ENCODE measurements around the gene ARPC1A.
"Not testable (repeated sequence)": the region's sequence is repeated elsewhere in the genome, so short reads cannot be mapped to it uniquely, and the experiment has no call there.

Gene ARPC1A

DNA sequence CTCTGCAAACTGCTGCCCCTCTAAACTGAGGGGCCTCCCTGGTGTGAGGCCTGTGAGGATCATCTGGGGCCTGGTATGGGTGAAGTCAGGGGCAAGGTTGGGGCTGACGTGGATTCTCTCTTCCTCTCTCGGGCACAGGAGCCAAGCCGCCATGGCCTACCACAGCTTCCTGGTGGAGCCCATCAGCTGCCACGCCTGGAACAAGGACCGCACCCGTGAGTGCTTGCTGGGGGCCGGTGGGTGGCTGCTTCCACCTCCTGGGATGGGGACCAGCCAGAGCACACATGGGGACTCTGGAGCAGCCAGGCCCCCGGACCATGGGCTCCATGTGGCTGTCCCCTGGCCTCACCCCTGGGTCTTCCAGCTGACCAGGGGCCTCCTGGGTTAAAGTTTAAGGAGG, 59.9 kb downstream of the ARPC1A start:
- Histone ChIP-seq H3K4me3 (ENCODE audit: insufficient read length, low read depth) (no peak overlapping the region), H3K27me3 (ENCODE audit: insufficient read depth, insufficient read length) (no peaks in the 10 kb centered on the region), H3K4me1 (ENCODE audit: insufficient read depth, insufficient read length) (peaks cover 4% of the 10 kb centered on the region), H3K36me3 (ENCODE audit: insufficient read depth, insufficient read length, low read length) (peaks cover 71% of the 10 kb centered on the region), H3K9me3 (ENCODE audit: insufficient read depth, low read length) (no peaks in the 10 kb centered on the region), H3K9ac (ENCODE audit: insufficient read length, low read depth) (no peak overlapping the region)
- no peak for TF ChIP-seq SUZ12 (IDR thresholded peaks at IDR 0.05; ENCODE audit: extremely low read depth, insufficient read depth, insufficient read length)
- TF ChIP-seq ZNF274 (IDR thresholded peaks at IDR 0.05; ENCODE audit: low read depth, low read length), result no peak
- no peak for TF ChIP-seq YY1 (IDR thresholded peaks at IDR 0.05; ENCODE audit: insufficient read depth, insufficient read length)
- no peak for DNase-seq (ENCODE audit: low read depth, low spot score)

DNA sequence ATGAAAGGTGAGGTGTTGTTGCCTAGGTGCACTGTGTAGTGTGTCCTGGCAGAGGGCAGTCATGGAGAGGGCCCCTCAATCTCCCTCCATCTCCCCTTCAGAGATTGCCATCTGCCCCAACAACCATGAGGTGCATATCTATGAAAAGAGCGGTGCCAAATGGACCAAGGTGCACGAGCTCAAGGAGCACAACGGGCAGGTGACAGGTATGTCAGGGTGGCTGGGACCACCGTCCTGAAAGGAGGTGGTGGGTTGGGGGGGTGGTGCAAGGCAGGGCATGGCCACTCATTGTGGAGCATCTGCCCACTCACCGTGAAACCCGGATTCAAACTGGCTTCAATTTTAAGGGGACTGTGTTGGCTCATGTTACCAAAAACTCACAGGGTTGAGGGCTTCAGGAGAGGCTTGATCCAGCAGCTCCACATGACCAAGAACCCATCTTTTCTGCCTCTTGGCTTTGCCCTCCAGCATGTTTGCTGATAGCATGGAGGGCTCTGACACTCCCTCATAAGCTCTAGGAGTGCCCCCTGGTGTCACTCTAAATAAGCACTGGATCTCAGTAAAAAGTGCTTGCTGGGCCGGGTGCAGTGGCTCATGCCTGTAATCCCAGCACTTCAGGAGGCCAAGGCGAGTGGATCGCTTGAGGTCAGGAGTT, 61.0 kb downstream of the ARPC1A start:
- Histone ChIP-seq H3K9me3 (ENCODE audit: insufficient read depth, low read length) (no peaks in the 10 kb centered on the region), H3K4me1 (ENCODE audit: insufficient read depth, insufficient read length) (no peaks in the 10 kb centered on the region), H3K27me3 (ENCODE audit: insufficient read depth, insufficient read length) (no peaks in the 10 kb centered on the region), H3K36me3 (ENCODE audit: insufficient read depth, insufficient read length, low read length) (peaks cover 70% of the 10 kb centered on the region), H3K4me3 (ENCODE audit: insufficient read length, low read depth) (no peak overlapping the region), H3K9ac (ENCODE audit: insufficient read length, low read depth) (no peak overlapping the region)
- DNase-seq (ENCODE audit: low read depth, low spot score), result no peak
- TF ChIP-seq SUZ12 (IDR thresholded peaks at IDR 0.05; ENCODE audit: extremely low read depth, insufficient read depth, insufficient read length) (no peak), YY1 (IDR thresholded peaks at IDR 0.05; ENCODE audit: insufficient read depth, insufficient read length) (no peak), ZNF274 (IDR thresholded peaks at IDR 0.05; ENCODE audit: low read depth, low read length) (no peak)

DNA sequence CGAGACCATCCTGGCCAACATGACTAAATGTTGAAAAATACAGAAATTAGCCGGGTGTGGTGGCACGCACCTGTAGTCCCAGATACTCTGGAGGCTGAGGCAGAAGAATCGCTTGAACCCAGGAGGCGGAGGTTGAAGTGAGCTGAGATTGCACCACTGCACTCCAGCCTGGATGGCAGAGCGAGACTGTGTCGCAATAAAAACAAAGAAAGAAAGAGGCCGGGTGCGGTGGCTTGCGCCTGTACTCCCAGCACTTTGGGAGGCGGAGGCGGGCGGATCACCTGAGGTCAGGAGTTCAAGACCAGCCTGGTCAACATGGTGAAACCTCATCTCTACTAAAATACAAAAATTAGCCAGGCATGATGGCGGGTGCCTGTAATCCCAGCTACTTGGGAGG, 61.5 kb downstream of the ARPC1A start:
- not testable (repeated sequence) for DNase-seq (ENCODE audit: low read depth, low spot score); H3K4me3 ChIP-seq (ENCODE audit: insufficient read length, low read depth); H3K9me3 ChIP-seq (ENCODE audit: insufficient read depth, low read length); H3K9ac ChIP-seq (ENCODE audit: insufficient read length, low read depth); H3K4me1 ChIP-seq (ENCODE audit: insufficient read depth, insufficient read length); H3K27me3 ChIP-seq (ENCODE audit: insufficient read depth, insufficient read length)
- peaks cover 73% of the 10 kb centered on the region for H3K36me3 ChIP-seq (ENCODE audit: insufficient read depth, insufficient read length, low read length)

DNA sequence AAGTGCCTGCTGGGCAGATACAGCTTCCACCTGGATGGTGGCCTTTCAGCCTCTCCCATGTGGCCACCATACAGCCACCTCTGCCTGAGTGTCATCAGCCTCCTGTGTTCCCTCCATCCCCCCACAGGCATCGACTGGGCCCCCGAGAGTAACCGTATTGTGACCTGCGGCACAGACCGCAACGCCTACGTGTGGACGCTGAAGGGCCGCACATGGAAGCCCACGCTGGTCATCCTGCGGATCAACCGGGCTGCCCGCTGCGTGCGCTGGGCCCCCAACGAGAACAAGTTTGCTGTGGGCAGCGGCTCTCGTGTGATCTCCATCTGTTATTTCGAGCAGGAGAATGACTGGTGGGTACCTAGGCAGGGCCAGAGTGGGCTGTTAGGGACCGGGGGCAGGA, 62.2 kb downstream of the ARPC1A start:
- Histone ChIP-seq H3K4me1 (ENCODE audit: insufficient read depth, insufficient read length) (peaks cover 3% of the 10 kb centered on the region), H3K4me3 (ENCODE audit: insufficient read length, low read depth) (no peak overlapping the region), H3K36me3 (ENCODE audit: insufficient read depth, insufficient read length, low read length) (peaks cover 75% of the 10 kb centered on the region), H3K9me3 (ENCODE audit: insufficient read depth, low read length) (no peaks in the 10 kb centered on the region), H3K9ac (ENCODE audit: insufficient read length, low read depth) (no peak overlapping the region), H3K27me3 (ENCODE audit: insufficient read depth, insufficient read length) (no peaks in the 10 kb centered on the region)
- no peak for DNase-seq (ENCODE audit: low read depth, low spot score)
- no peak for TF ChIP-seq SUZ12 (IDR thresholded peaks at IDR 0.05; ENCODE audit: extremely low read depth, insufficient read depth, insufficient read length)
- TF ChIP-seq YY1 (IDR thresholded peaks at IDR 0.05; ENCODE audit: insufficient read depth, insufficient read length), result no peak
- TF ChIP-seq ZNF274 (IDR thresholded peaks at IDR 0.05; ENCODE audit: low read depth, low read length), result no peak

DNA sequence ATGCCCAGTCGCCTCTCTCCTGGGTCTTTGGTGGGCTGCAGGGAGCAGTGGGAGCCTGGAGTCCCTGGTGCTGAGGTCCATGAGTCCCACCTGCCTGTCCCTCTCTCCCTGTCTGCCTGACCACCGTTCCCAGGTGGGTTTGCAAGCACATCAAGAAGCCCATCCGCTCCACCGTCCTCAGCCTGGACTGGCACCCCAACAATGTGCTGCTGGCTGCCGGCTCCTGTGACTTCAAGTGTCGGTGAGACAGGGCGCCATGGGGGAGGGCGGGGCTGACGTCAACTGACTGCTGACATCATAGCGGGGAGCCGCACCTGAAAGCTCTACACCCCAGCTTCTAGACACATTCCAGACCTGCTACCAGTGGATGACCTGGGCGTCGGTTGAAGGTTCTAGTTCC, 64.1 kb downstream of the ARPC1A start:
- no peak overlapping the region for H3K9ac ChIP-seq (ENCODE audit: insufficient read length, low read depth)
- H3K4me1 ChIP-seq (ENCODE audit: insufficient read depth, insufficient read length), result peaks cover 10% of the 10 kb centered on the region
- no peak overlapping the region for H3K4me3 ChIP-seq (ENCODE audit: insufficient read length, low read depth)
- DNase-seq (ENCODE audit: low read depth, low spot score), result no peak
- H3K36me3 ChIP-seq (ENCODE audit: insufficient read depth, insufficient read length, low read length), result peaks cover 75% of the 10 kb centered on the region
- H3K27me3 ChIP-seq (ENCODE audit: insufficient read depth, insufficient read length), result no peaks in the 10 kb centered on the region
- H3K9me3 ChIP-seq (ENCODE audit: insufficient read depth, low read length), result no peaks in the 10 kb centered on the region
- TF ChIP-seq YY1 (IDR thresholded peaks at IDR 0.05; ENCODE audit: insufficient read depth, insufficient read length) (no peak), ZNF274 (IDR thresholded peaks at IDR 0.05; ENCODE audit: low read depth, low read length) (no peak), SUZ12 (IDR thresholded peaks at IDR 0.05; ENCODE audit: extremely low read depth, insufficient read depth, insufficient read length) (no peak)

DNA sequence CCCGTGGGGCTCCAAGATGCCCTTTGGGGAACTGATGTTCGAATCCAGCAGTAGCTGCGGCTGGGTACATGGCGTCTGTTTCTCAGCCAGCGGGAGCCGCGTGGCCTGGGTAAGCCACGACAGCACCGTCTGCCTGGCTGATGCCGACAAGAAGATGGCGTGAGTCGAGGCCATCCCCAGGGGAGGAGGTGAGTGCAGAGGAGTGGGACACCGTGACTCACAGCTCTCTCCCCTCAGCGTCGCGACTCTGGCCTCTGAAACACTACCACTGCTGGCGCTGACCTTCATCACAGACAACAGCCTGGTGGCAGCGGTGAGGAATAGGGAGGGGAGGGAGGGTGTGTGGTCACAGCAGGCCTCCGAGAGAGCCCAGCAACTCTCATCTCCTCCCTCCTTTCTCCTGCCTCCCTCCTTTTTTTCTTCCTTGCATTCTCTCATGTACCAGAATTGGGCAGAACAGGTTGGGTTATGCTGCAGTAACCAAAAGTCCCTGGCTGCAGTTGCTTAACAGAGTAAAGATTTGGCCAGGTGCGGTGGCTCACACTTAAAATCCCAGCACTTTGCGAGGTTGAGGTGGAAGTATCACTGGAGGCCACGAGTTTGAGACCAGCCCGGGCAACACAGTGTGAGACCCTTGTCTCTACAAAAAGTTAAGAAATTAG, 65.4 kb downstream of the ARPC1A start:
- Histone ChIP-seq H3K36me3 (ENCODE audit: insufficient read depth, insufficient read length, low read length) (peaks cover 81% of the 10 kb centered on the region), H3K9ac (ENCODE audit: insufficient read length, low read depth) (peak overlapping the region; percentile 3), H3K9me3 (ENCODE audit: insufficient read depth, low read length) (no peaks in the 10 kb centered on the region), H3K4me1 (ENCODE audit: insufficient read depth, insufficient read length) (peaks cover 13% of the 10 kb centered on the region), H3K4me3 (ENCODE audit: insufficient read length, low read depth) (no peak overlapping the region), H3K27me3 (ENCODE audit: insufficient read depth, insufficient read length) (no peaks in the 10 kb centered on the region)
- DNase-seq (ENCODE audit: low read depth, low spot score), result no peak
- TF ChIP-seq SUZ12 (IDR thresholded peaks at IDR 0.05; ENCODE audit: extremely low read depth, insufficient read depth, insufficient read length), result no peak
- TF ChIP-seq ZNF274 (IDR thresholded peaks at IDR 0.05; ENCODE audit: low read depth, low read length), result no peak
- no peak for TF ChIP-seq YY1 (IDR thresholded peaks at IDR 0.05; ENCODE audit: insufficient read depth, insufficient read length)

DNA sequence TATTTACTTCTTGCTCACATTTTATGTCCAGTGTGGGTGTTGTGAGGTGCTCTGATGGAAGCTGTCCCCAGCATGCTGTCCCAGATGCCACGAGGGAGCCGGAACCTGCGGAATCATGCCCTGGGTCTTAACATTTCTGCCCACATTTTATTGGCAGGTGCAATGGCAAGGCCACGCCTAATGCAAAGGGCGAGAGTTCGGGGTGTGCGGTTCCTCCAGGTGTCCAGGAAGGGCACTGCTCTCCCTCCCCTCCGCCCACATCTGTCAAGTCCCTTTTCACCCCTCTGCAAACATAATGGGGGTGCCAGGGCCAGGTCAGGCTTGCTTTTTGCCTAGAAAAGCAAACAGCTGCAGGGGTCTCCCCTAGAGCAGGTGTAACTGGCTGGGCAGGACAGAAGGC, 66.3 kb downstream of the ARPC1A start:
- H3K4me3 ChIP-seq (ENCODE audit: insufficient read length, low read depth), result no peak overlapping the region
- H3K27me3 ChIP-seq (ENCODE audit: insufficient read depth, insufficient read length), result no peaks in the 10 kb centered on the region
- peaks cover 13% of the 10 kb centered on the region for H3K4me1 ChIP-seq (ENCODE audit: insufficient read depth, insufficient read length)
- H3K9me3 ChIP-seq (ENCODE audit: insufficient read depth, low read length), result no peaks in the 10 kb centered on the region
- no peak for TF ChIP-seq ZNF274 (IDR thresholded peaks at IDR 0.05; ENCODE audit: low read depth, low read length)
- no peak for TF ChIP-seq SUZ12 (IDR thresholded peaks at IDR 0.05; ENCODE audit: extremely low read depth, insufficient read depth, insufficient read length)
- peaks cover 78% of the 10 kb centered on the region for H3K36me3 ChIP-seq (ENCODE audit: insufficient read depth, insufficient read length, low read length)
- H3K9ac ChIP-seq (ENCODE audit: insufficient read length, low read depth), result peak overlapping the region; percentile 17
- no peak for DNase-seq (ENCODE audit: low read depth, low spot score)
